ENCODE measurements around the gene GYG2. TPM values are rescaled to one million over a fixed set of nuclear protein-coding genes. Genes with fewer than 3 reads are reported as not detected.
"Not testable (repeated sequence)": the region's sequence is repeated elsewhere in the genome, so short reads cannot be mapped to it uniquely, and the experiment has no call there.

The GYG2 gene
- total and polyA plus RNA-seq, 8 donors = 2.2 to 8.6 (median 4.9) TPM

DNA sequence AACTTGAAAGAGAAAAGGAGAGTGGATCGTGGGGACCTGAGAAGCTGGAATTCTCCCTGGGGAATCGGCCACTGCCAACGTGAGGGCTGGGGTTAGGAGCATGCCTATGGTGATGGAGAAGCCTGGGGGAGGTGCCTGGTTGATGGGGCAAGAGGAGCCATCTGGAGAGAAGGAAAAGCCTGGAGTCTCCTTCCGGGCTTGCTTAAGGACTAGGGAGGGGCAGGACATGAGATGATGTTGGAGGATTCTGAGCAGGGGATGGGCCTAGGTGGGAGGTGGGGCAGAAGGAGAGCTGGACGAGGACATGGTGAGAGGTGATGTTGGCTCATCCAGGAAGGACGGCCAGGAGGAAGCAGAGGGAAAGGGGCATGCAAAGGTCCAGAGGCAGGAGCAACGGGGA lies 35.0 kb upstream of the GYG2 start:
- DNase-seq (no peak), ATAC-seq (no peak), FAIRE-seq (no peak)
- 59 to 74% methylated on average over 7 of the region's 7 CpGs for WGBS, 2 donors
- Histone ChIP-seq H3K27ac (no peak overlapping the region), H3K9me3 (no peaks in the 10 kb centered on the region), H3K27me3 (no peaks in the 10 kb centered on the region), H3K4me3 (no peak overlapping the region), H3K36me3 (no peaks in the 10 kb centered on the region), H3K4me1 (no peaks in the 10 kb centered on the region)
- intact Hi-C loops (cut with DNase I) = no loop called here
- TF ChIP-seq, protein P1, sequence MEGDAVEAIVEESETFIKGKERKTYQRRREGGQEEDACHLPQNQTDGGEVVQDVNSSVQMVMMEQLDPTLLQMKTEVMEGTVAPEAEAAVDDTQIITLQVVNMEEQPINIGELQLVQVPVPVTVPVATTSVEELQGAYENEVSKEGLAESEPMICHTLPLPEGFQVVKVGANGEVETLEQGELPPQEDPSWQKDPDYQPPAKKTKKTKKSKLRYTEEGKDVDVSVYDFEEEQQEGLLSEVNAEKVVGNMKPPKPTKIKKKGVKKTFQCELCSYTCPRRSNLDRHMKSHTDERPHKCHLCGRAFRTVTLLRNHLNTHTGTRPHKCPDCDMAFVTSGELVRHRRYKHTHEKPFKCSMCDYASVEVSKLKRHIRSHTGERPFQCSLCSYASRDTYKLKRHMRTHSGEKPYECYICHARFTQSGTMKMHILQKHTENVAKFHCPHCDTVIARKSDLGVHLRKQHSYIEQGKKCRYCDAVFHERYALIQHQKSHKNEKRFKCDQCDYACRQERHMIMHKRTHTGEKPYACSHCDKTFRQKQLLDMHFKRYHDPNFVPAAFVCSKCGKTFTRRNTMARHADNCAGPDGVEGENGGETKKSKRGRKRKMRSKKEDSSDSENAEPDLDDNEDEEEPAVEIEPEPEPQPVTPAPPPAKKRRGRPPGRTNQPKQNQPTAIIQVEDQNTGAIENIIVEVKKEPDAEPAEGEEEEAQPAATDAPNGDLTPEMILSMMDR (IDR thresholded peaks at IDR 0.05) = no peak

DNA sequence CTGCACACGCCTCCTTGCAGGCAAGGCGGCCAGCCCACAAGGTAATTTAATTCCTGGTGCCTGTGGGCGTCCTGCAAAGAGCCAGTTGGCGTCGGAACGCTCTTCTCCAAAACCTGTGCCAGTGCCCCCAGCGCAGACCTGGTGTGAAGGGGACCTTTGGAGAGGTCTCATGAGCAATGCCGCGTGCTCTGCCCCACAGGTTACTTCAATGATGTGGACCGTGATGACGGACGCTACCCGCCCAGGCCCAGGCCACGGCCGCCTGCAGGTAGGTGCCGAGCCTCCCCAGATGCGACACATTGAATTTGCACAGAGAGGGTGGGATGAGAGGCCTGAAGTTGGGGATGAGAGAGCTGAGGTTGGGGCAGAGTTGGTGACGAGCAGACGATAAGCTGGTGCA lies 34.4 kb upstream of the GYG2 start:
- WGBS, 2 donors = 88 to 94% methylated on average over 19 of the region's 19 CpGs
- Histone ChIP-seq H3K9me3 (no peaks in the 10 kb centered on the region), H3K4me3 (no peak overlapping the region), H3K27me3 (no peaks in the 10 kb centered on the region), H3K4me1 (no peaks in the 10 kb centered on the region), H3K36me3 (no peaks in the 10 kb centered on the region), H3K27ac (no peak overlapping the region)
- intact Hi-C loops (cut with DNase I) = no loop called here
- ATAC-seq (no peak), DNase-seq (no peak), FAIRE-seq (no peak)
- TF ChIP-seq, protein P1 (IDR thresholded peaks at IDR 0.05) = no peak

DNA sequence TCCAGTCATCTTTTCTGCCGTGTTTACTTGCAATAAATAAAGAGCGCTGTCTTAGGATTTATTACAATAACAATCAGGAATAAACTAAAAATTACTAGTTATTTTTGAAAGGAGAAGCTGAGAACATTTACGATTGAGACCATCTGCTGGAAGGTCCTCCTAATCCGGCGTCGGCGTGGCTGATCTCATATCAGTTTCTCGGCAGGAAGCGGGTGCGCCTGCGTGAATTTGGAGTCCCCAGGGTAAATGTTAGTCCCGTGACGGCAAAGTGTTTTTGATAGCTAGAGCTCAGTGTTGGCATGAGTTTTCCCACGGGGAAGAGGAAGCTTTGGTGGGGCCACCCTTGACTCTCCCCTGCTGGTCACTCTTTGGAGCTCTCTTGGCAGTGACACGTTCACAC lies 31.9 kb upstream of the GYG2 start:
- H3K36me3 ChIP-seq; intact Hi-C loops (cut with DNase I); H3K9me3 ChIP-seq; H3K4me3 ChIP-seq; H3K27me3 ChIP-seq; FAIRE-seq; H3K4me1 ChIP-seq; DNase-seq; H3K27ac ChIP-seq: not testable (repeated sequence)
- 46 to 52% methylated on average over 15 of the region's 15 CpGs for WGBS, 2 donors
- ATAC-seq = peak in 2 of 4 donors; percentile 18 to 20

DNA sequence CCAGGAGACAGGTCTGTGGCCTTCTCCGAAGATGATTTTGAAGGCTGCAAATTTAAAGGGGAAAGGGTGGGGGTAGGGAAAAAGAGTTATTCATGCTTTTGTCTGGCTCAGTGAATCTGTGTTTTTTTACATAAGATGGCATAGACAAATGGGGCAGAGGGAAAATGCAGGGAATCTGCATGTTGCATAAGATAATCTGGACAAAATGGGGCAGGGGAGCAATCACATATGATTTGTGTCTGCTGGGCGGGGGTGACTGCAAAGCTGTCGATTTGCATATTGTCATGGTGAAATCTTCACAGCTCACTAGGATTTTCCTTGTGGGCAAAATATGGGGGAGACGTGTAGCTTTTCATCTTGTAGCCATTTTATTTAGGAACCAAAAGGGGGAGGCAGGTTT lies 29.4 kb upstream of the GYG2 start:
- TF ChIP-seq, protein P1 (IDR thresholded peaks at IDR 0.05) = no peak
- Histone ChIP-seq H3K27me3 (no peaks in the 10 kb centered on the region), H3K9me3 (no peaks in the 10 kb centered on the region), H3K27ac (no peak overlapping the region), H3K36me3 (no peaks in the 10 kb centered on the region), H3K4me3 (no peak overlapping the region), H3K4me1 (no peaks in the 10 kb centered on the region)
- FAIRE-seq (no peak), ATAC-seq (no peak), DNase-seq (no peak)
- intact Hi-C loops (cut with DNase I) = no loop called here
- WGBS, 2 donors = 56 to 75% methylated on average over 4 of the region's 4 CpGs

DNA sequence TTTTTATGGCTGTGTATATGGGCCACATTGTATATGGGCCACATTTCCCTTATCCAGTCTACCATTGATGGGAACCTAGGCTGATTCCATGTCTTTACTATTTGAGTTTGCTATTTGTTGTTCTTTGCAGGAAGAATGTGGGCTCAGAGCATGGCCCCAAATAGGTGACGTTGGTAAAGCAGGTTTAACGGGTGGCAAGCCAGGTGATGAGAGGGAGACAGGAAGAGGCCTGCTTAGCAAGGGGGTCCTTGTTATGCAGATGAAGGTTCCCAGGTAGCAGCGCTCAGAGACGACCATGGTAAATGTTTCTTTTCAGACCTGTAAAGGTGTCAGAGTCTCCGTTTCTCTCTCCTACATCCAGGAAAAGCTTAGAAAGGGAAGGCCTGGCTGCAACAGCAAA lies 28.8 kb upstream of the GYG2 start:
- not testable (repeated sequence) for H3K36me3 ChIP-seq, ATAC-seq, H3K4me1 ChIP-seq, H3K27me3 ChIP-seq, H3K4me3 ChIP-seq, FAIRE-seq, H3K9me3 ChIP-seq, H3K27ac ChIP-seq, DNase-seq
- intact Hi-C loops (cut with DNase I) = loop anchor here in 1 of 3 donors (10.0 kb wide), 1 partner anchor 155 kb away; no protein-coding TSS in a partner anchor
- WGBS, 2 donors = 74 to 79% methylated on average over 4 to 5 of the region's 5 CpGs

DNA sequence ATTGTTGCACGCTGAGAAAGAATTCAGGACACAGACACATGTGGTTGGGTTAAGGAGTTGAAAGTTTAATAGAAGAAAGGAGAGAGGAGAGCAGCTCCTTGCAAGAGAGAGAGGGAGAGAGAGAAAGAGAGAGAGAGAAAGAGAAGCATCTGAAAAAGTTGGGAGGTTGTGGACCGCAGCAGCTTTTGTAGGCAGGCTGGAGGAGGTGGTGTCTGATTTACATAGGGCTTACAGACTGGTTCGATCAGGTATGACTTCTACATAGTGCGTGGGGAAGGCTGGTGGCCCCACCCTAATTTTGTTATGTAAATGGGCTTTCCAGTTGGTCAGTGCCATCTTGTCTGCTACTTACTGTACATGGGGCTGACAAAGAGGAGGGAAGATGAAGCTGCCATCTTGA lies 27.5 kb upstream of the GYG2 start:
- intact Hi-C loops (cut with DNase I) = loop anchor here in 1 of 3 donors (10.0 kb wide), 1 partner anchor 156 kb away; no protein-coding TSS in a partner anchor
- FAIRE-seq = no peak

DNA sequence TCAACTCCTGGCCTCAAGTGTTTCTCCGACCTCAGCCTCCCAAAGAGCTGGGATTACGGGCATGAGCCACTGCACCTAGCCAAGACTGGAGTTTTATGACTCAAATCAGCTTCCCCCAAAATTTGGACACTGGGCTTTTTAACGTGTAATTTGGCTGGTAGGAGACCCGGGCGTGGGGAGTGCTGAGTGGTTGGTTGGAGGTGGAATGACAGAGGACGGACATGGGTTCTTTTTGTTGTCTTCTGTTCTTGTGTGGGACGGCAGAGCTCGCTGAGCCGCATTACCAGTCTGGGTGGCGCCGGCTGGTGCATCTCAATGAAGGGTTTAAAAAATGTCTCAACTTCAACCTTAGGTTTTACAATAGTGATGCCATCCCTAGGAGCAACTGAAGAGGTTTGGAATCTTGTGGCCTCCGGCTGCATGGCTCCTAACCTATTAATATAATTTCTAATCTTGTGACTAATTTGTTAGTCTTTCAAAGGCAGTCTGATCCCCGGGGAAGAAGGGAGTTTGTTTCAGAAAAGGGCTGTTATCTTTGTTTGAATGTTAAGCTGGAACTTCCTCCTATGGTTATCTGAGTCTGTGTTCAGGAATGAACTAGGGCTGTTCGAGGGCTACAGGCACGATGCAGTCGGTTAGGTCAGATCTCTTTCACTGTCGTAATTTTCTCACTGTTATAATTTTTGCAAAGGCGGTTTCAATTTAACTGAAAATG lies 26.2 kb upstream of the GYG2 start:
- H3K4me1 ChIP-seq, FAIRE-seq, H3K9me3 ChIP-seq, H3K4me3 ChIP-seq, DNase-seq, H3K27me3 ChIP-seq, H3K36me3 ChIP-seq: not testable (repeated sequence)
- peak in 1 of 4 donors; percentile 72 for ATAC-seq
- WGBS, 2 donors = 56 to 64% methylated on average over 17 of the region's 18 CpGs
- peak overlapping the region in 1 of 4 donors; percentile 5 for H3K27ac ChIP-seq
- intact Hi-C loops (cut with DNase I) = loop anchor here in 1 of 3 donors (10.0 kb wide), 1 partner anchor 158 kb away; no protein-coding TSS in a partner anchor

More for the DNA sequence above, 27.5 kb upstream of the GYG2 start:
- DNase-seq = no peak
- WGBS, 2 donors = 92 to 95% methylated on average over 4 of the region's 4 CpGs
- no peak for ATAC-seq
- Histone ChIP-seq H3K4me3 (no peak overlapping the region), H3K27me3 (no peaks in the 10 kb centered on the region), H3K36me3 (no peaks in the 10 kb centered on the region), H3K4me1 (no peaks in the 10 kb centered on the region), H3K27ac (no peak overlapping the region), H3K9me3 (no peaks in the 10 kb centered on the region)
- TF ChIP-seq, protein P1 (IDR thresholded peaks at IDR 0.05) = no peak

DNA sequence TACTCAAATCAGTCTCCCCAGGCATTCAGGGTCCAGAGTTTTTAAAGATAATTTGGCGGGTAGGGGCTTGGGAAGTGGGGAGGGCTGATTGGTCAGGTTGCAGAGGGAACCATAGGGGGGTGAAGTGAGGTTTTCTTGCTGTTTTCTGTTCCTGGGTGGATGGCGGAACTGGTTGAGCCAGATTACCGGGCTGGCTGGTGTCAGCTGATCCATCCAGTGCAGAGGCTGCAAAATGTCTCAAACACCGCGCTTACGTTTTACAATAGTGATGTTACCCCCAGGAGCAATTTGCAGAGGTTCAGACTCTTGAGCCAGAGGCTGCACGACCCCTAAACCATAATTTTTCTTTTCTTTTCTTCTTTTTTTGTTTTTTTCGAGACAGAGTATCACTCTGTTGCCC lies 25.2 kb upstream of the GYG2 start:
- not testable (repeated sequence) for FAIRE-seq, H3K9me3 ChIP-seq
- ATAC-seq = peak in 2 of 4 donors; percentile 35 to 69

More for the DNA sequence above, 25.2 kb upstream of the GYG2 start:
- not testable (repeated sequence) for H3K27ac ChIP-seq, H3K27me3 ChIP-seq, H3K4me3 ChIP-seq, H3K4me1 ChIP-seq, H3K36me3 ChIP-seq, DNase-seq
- intact Hi-C loops (cut with DNase I) = loop anchor here in 1 of 3 donors (10.0 kb wide), 1 partner anchor 159 kb away; no protein-coding TSS in a partner anchor
- 33 to 41% methylated on average over 7 to 8 of the region's 8 CpGs for WGBS, 2 donors
